Gastroesophageal sphincter (tissue), 4 donors: ENCODE data around the gene BMAL1. TPM values are rescaled to one million over a fixed set of nuclear protein-coding genes. Genes with fewer than 3 reads are reported as not detected.

ENCODE experiments used
- ATAC-seq: fragments of 150-250 bp; one replicate; pipeline ENCODE4 v1.9.1; 2016; ENCODE audit warnings: mild to moderate bottlenecking, moderate library complexity
- H3K27ac ChIP-seq, 4 donors: fragments of 200-600 bp; sonication (generic) in 3 of 4; 1 replicate in 3 of 4; 2 replicates in 1 of 4; pipeline ENCODE4 v1.5.1; 2016 to 2019
- H3K27me3 ChIP-seq: fragments of 200-600 bp; sonication (generic); one replicate; pipeline ENCODE4 v1.5.1; 2019
- H3K36me3 ChIP-seq, 2 donors: fragments of 200-600 bp; sonication (generic); one replicate each; pipeline ENCODE4 v1.5.1; 2019; ENCODE audit warnings: control low read depth in 1 of 2
- H3K4me1 ChIP-seq, 3 donors: fragments of 200-600 bp; sonication (generic); 1 replicate in 2 of 3; 2 replicates in 1 of 3; pipeline ENCODE4 v1.5.1; 2016 to 2019; ENCODE audit warnings: control low read depth in 2 of 3
- H3K4me3 ChIP-seq, 2 donors: fragments of 200-600 bp; sonication (generic); one replicate each; pipeline ENCODE4 v1.5.1; 2019; ENCODE audit warnings: mild to moderate bottlenecking in 1 of 2, moderate library complexity in 1 of 2
- H3K9me3 ChIP-seq, 3 donors: fragments of 200-600 bp; sonication (generic); one replicate each; pipeline ENCODE4 v1.5.1; 2017 to 2019; ENCODE audit warnings: control low read depth in 2 of 3
- EP300 ChIP-seq: sonication (generic); formaldehyde crosslinking; IDR thresholded peaks from one replicate; pipeline ENCODE4 v1.6.1; 2017; ENCODE audit warnings: antibody characterized with exemption, mild to moderate bottlenecking
- POLR2A ChIP-seq, 2 donors: fragments of 450-650 bp; IDR thresholded peaks; one replicate each; pipeline ENCODE4 v1.6.1; 2017; ENCODE audit warnings: antibody characterized with exemption in 2 of 2, mild to moderate bottlenecking in 2 of 2, moderate library complexity in 1 of 2
- POLR2AphosphoS5 ChIP-seq: sonication (generic); formaldehyde crosslinking; IDR thresholded peaks from one replicate; pipeline ENCODE4 v1.6.1; 2017; ENCODE audit warnings: antibody characterized with exemption
- WGBS, 2 donors: methylation state at CpG; one replicate each; pipeline ENCODE4 v1.1.5; 2018; ENCODE audit warnings: low coverage in 1 of 2; 5-methylcytosine and 5-hydroxymethylcytosine counted together
- total RNA-seq, 4 donors: library from RNA; depleted of rRNA; stranded (reverse); fragments of >200 nt; gene quantifications; one replicate each; pipeline ENCODE4 v1.1.0, GENCODE V29; 2016
- TF ChIP-seq, protein P1 (sequence below), 4 experiments: fragments of 200-600 bp in 2 of 4; fragments of 450-650 bp in 2 of 4; sonication (generic) in 1 of 4; IDR thresholded peaks; one replicate each; pipeline ENCODE4 v1.5.1; 2017 to 2019; ENCODE audit warnings: antibody characterized with exemption in 4 of 4, mild to moderate bottlenecking in 2 of 4, moderate library complexity in 2 of 4

The BMAL1 gene
- total RNA-seq, 4 donors from 2014 or later = 32.2 to 38.4 (median 36.0) TPM

- Histone ChIP-seq H3K36me3 (peaks cover 0 to 100% of the 10 kb centered on the region in 2 donors), H3K27me3 (no peaks in the 10 kb centered on the region), H3K9me3 (no peaks in the 10 kb centered on the region), H3K4me1 (no peaks in the 10 kb centered on the region), H3K4me3 (no peak overlapping the region), H3K27ac (no peak overlapping the region)
- 60 to 100% methylated on average over 2 of the region's 2 CpGs for WGBS, 2 donors
- no peak for ATAC-seq
- no peak for TF ChIP-seq POLR2A (IDR thresholded peaks at IDR 0.05)
- TF ChIP-seq POLR2AphosphoS5 = no peak
Measured at GRCh38 chr11:13373216-13373615, 95.6 kb downstream of the BMAL1 start.

- no peak overlapping the region for H3K27ac ChIP-seq
- no peaks in the 10 kb centered on the region for H3K9me3 ChIP-seq
- no peaks in the 10 kb centered on the region for H3K27me3 ChIP-seq
- no peak overlapping the region for H3K4me3 ChIP-seq
- TF ChIP-seq, protein P1, sequence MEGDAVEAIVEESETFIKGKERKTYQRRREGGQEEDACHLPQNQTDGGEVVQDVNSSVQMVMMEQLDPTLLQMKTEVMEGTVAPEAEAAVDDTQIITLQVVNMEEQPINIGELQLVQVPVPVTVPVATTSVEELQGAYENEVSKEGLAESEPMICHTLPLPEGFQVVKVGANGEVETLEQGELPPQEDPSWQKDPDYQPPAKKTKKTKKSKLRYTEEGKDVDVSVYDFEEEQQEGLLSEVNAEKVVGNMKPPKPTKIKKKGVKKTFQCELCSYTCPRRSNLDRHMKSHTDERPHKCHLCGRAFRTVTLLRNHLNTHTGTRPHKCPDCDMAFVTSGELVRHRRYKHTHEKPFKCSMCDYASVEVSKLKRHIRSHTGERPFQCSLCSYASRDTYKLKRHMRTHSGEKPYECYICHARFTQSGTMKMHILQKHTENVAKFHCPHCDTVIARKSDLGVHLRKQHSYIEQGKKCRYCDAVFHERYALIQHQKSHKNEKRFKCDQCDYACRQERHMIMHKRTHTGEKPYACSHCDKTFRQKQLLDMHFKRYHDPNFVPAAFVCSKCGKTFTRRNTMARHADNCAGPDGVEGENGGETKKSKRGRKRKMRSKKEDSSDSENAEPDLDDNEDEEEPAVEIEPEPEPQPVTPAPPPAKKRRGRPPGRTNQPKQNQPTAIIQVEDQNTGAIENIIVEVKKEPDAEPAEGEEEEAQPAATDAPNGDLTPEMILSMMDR (IDR thresholded peaks at IDR 0.05) = no peak
- no peak for TF ChIP-seq POLR2AphosphoS5
- TF ChIP-seq EP300 = no peak
- TF ChIP-seq POLR2A (IDR thresholded peaks at IDR 0.05) = no peak
- H3K4me1 ChIP-seq = no peaks in the 10 kb centered on the region
- peaks cover 0 to 100% of the 10 kb centered on the region in 2 donors for H3K36me3 ChIP-seq
- no peak for ATAC-seq
Measured at GRCh38 chr11:13375798-13376197, 98.2 kb downstream of the BMAL1 start.

DNA sequence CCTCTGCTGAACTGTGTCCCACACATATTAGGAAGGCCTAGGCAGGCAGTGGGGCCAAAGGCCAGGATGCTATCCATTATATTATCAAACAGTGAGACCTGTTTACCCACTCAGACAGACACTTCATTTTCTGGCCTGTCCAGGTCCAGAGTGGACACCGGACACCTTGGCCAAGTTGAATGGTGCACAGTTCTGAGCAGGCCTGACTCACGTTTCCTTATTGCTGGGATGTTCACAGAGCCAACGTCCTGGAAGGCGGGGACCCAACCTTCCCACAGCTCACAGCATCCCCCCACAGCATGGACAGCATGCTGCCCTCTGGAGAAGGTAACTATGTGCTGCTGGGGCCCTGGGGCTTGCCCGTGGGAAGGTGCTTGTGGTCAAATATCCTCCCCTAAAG, 98.8 kb downstream of the BMAL1 start:
- Histone ChIP-seq H3K4me1 (no peaks in the 10 kb centered on the region), H3K4me3 (no peak overlapping the region), H3K9me3 (no peaks in the 10 kb centered on the region), H3K27me3 (no peaks in the 10 kb centered on the region), H3K27ac (no peak overlapping the region), H3K36me3 (peaks cover 0 to 100% of the 10 kb centered on the region in 2 donors)
- ATAC-seq = no peak
- 70 to 88% methylated on average over 1 to 4 of the region's 5 CpGs for WGBS, 2 donors
- TF ChIP-seq, protein P1 (IDR thresholded peaks at IDR 0.05) = no peak
- TF ChIP-seq EP300 = no peak

DNA sequence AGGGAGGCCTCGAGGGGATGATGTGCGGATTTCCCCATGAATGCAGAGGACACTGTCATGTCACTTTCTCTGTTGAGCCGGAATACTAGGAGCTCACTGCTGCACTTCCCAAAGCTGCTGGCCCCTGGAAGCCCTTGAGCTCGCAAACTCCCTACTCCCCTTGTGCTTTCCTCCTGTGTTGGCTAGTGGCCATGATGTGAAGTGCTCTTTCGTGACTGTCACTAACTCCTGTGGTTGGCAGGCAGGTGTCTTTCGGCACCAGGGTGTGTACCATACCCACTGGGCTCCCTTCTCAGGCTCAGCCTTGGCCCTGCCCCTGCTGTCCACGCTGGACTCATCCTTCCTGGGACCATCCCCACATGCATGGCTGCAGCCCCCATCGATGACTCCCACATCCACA, 99.2 kb downstream of the BMAL1 start:
- H3K27ac ChIP-seq = no peak overlapping the region
- no peaks in the 10 kb centered on the region for H3K9me3 ChIP-seq
- H3K4me1 ChIP-seq = no peaks in the 10 kb centered on the region
- no peak for TF ChIP-seq POLR2AphosphoS5
- TF ChIP-seq POLR2A (IDR thresholded peaks at IDR 0.05) = no peak
- TF ChIP-seq, protein P1 (IDR thresholded peaks at IDR 0.05) = no peak
- TF ChIP-seq EP300 = no peak
- H3K27me3 ChIP-seq = no peaks in the 10 kb centered on the region
- H3K4me3 ChIP-seq = no peak overlapping the region
- 93% methylated on average over 6 of the region's 8 CpGs; no CpG with 5 or more reads in 1 of the 2 donors for WGBS, 2 donors
- ATAC-seq = no peak
- peaks cover 0 to 100% of the 10 kb centered on the region in 2 donors for H3K36me3 ChIP-seq

- H3K4me1 ChIP-seq = no peaks in the 10 kb centered on the region
- H3K36me3 ChIP-seq = peaks cover 0 to 99% of the 10 kb centered on the region in 2 donors
- H3K27me3 ChIP-seq = no peaks in the 10 kb centered on the region
- no peak for TF ChIP-seq POLR2A (IDR thresholded peaks at IDR 0.05)
- no peak for TF ChIP-seq POLR2AphosphoS5
- TF ChIP-seq EP300 = no peak
- TF ChIP-seq, protein P1 (IDR thresholded peaks at IDR 0.05) = no peak
- H3K4me3 ChIP-seq = no peak overlapping the region
- H3K9me3 ChIP-seq = no peaks in the 10 kb centered on the region
- 100% methylated on average over 2 of the region's 2 CpGs; no CpG with 5 or more reads in 1 of the 2 donors for WGBS, 2 donors
- no peak overlapping the region for H3K27ac ChIP-seq
- ATAC-seq = no peak
Measured at GRCh38 chr11:13378316-13378715, 100.7 kb downstream of the BMAL1 start.
